ENCODE results near the gene FAM222B. TPM values are rescaled to one million over a fixed set of nuclear protein-coding genes. Genes with fewer than 3 reads are reported as not detected.

Gene FAM222B
- total and polyA plus RNA-seq, 2 donors (not counting 1 experiment from before 2014, with no cell fraction given): 10.8 to 23.1 TPM

DNA sequence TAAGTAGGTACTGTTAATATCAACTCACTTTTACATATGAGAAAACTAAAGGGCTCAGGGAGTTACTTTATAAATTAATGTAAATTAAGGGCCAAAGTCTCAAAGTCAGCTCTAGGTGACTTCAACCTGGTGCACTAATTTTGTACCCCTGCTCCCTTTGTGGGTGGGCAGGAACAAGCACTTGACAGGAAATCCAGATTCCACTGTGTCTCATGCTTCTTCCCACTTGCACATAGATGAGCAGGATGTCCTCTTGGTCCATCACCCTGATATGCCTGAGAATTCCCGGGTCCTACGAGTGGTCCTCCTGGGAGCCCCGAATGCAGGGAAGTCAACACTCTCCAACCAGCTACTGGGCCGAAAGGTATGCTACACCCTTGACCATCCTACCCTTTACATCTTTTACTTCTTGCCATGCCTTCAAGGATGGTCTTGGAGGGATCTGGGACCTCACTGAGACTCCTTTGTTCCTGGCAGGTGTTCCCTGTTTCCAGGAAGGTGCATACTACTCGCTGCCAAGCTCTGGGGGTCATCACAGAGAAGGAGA, 13.5 kb upstream of the FAM222B start:
- Histone ChIP-seq H3K27ac (ENCODE audit: low read length in 2 of 2) (no peak overlapping the region), H3K9me3 (ENCODE audit: control extremely low read depth in 1 of 3, control insufficient read depth in 2 of 3, insufficient read depth in 1 of 3, low read length in 2 of 3) (no peaks in the 10 kb centered on the region), H2AFZ (ENCODE audit: insufficient read depth, low read depth, low read length, poor library complexity, severe bottlenecking) (no peak overlapping the region), H3K9ac (ENCODE audit: low read length) (no peak overlapping the region), H3K79me2 (ENCODE audit: control insufficient read depth, insufficient read depth, low read length) (peaks cover 14% of the 10 kb centered on the region), H3K4me3 (ENCODE audit: control extremely low read depth in 1 of 5, extremely low read depth in 1 of 5, insufficient read depth in 1 of 5, low read depth in 2 of 5, low read length in 4 of 5) (no peak overlapping the region), H3K4me2 (replicated peaks; ENCODE audit: low read depth, low read length, poor library complexity, severe bottlenecking) (no peak overlapping the region), H3K27me3 (replicated peaks in 1 of 4; ENCODE audit: control extremely low read depth in 1 of 4, control insufficient read depth in 3 of 4, insufficient read depth in 4 of 4, low read length in 3 of 4) (no peaks in the 10 kb centered on the region), H3K36me3 (replicated peaks in 1 of 2; ENCODE audit: control extremely low read depth in 1 of 2, control insufficient read depth in 1 of 2, extremely low read depth in 1 of 2, insufficient read depth in 2 of 2, low read length in 1 of 2) (peaks cover 0 to 27% of the 10 kb centered on the region in 2 experiments), H4K20me1 (ENCODE audit: control insufficient read depth, insufficient read depth, low read length, poor library complexity, severe bottlenecking) (no peaks in the 10 kb centered on the region), H3K4me1 (ENCODE audit: control insufficient read depth in 2 of 2, insufficient read depth in 2 of 2, low read length in 2 of 2) (peaks cover 10 to 16% of the 10 kb centered on the region in 2 donors)
- ChIA-PET POLR2A (interaction anchor here (0.6 to 0.7 kb wide), 3 partner anchors 112 to 147 kb away, joined by 3 to 5 read pairs (median 3); no protein-coding TSS in a partner anchor), CTCF (interaction anchor here (0.7 to 1.1 kb wide), 5 partner anchors 9 to 106 kb away, joined by 3 to 4 read pairs (median 3); no protein-coding TSS in a partner anchor)
- peak overlapping the region; percentile 96 for H3K4me3 Mint-ChIP-seq
- peaks cover 17% of the 10 kb centered on the region for H3K4me1 Mint-ChIP-seq
- H3K9me3 Mint-ChIP-seq (ENCODE audit: insufficient read depth): no peaks in the 10 kb centered on the region
- WGBS (ENCODE audit: insufficient coverage): 100% methylated on average over 5 of the region's 5 CpGs
- H3K27me3 Mint-ChIP-seq: no peaks in the 10 kb centered on the region
- intact Hi-C loops (cut with micrococcal nuclease): no loop called here
- no peak overlapping the region for H3K27ac Mint-ChIP-seq
- ATAC-seq (ENCODE audit: low read depth) (no peak), DNase-seq (no peak)
- TF ChIP-seq, protein P1, sequence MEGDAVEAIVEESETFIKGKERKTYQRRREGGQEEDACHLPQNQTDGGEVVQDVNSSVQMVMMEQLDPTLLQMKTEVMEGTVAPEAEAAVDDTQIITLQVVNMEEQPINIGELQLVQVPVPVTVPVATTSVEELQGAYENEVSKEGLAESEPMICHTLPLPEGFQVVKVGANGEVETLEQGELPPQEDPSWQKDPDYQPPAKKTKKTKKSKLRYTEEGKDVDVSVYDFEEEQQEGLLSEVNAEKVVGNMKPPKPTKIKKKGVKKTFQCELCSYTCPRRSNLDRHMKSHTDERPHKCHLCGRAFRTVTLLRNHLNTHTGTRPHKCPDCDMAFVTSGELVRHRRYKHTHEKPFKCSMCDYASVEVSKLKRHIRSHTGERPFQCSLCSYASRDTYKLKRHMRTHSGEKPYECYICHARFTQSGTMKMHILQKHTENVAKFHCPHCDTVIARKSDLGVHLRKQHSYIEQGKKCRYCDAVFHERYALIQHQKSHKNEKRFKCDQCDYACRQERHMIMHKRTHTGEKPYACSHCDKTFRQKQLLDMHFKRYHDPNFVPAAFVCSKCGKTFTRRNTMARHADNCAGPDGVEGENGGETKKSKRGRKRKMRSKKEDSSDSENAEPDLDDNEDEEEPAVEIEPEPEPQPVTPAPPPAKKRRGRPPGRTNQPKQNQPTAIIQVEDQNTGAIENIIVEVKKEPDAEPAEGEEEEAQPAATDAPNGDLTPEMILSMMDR (IDR thresholded peaks at IDR 0.05): no peak
- TF ChIP-seq EZH2 (IDR thresholded peaks at IDR 0.05; ENCODE audit: borderline replicate concordance, insufficient read depth, low read depth, low read length, poor library complexity, severe bottlenecking): no peak

DNA sequence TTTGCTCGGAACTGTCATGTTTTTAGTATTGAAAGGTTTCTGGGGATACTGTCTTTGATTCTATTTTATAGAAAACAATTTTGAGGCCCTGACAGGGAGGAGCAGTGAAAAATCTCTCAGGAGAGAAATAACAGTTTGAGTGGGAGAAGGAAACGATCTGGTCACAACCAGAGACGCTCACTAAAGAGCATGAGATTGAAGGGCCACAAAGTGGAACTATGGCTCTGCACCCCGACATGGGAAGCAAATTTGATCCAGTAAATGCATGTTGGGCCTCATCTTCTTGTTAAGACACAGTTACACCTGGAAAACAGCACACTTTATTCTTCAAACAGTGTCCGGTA, 12.7 kb upstream of the FAM222B start:
- POLR2A ChIA-PET: interaction anchor here (0.7 to 1.2 kb wide), 3 partner anchors 13 to 42 kb away, joined by 3 to 6 read pairs (median 4); partner anchors contain the start of genes FAM222B and FLOT2
- DNase-seq: no peak

More for the DNA sequence above, 12.7 kb upstream of the FAM222B start:
- peak overlapping the region; percentile 59 to 75 for H3K27ac ChIP-seq (ENCODE audit: low read length in 2 of 2)
- H3K4me1 ChIP-seq (ENCODE audit: control insufficient read depth in 2 of 2, insufficient read depth in 2 of 2, low read length in 2 of 2): peaks cover 10 to 16% of the 10 kb centered on the region in 2 donors
- no peaks in the 10 kb centered on the region for H3K27me3 Mint-ChIP-seq
- peak overlapping the region; percentile 97 for H3K4me2 ChIP-seq (replicated peaks; ENCODE audit: low read depth, low read length, poor library complexity, severe bottlenecking)
- 13% methylated on average over 3 of the region's 5 CpGs for WGBS (ENCODE audit: insufficient coverage)
- H3K36me3 ChIP-seq (replicated peaks in 1 of 2; ENCODE audit: control extremely low read depth in 1 of 2, control insufficient read depth in 1 of 2, extremely low read depth in 1 of 2, insufficient read depth in 2 of 2, low read length in 1 of 2): peaks cover 0 to 22% of the 10 kb centered on the region in 2 experiments
- intact Hi-C loops (cut with micrococcal nuclease): loop anchor here (2.0 kb wide), 1 partner anchor 137 kb away; the partner anchor contains the start of gene RPL23A
- no peak for TF ChIP-seq EZH2 (IDR thresholded peaks at IDR 0.05; ENCODE audit: borderline replicate concordance, insufficient read depth, low read depth, low read length, poor library complexity, severe bottlenecking)
- TF ChIP-seq, protein P1 (IDR thresholded peaks at IDR 0.05): no peak
- H3K4me3 ChIP-seq (ENCODE audit: control extremely low read depth in 1 of 5, extremely low read depth in 1 of 5, insufficient read depth in 1 of 5, low read depth in 2 of 5, low read length in 4 of 5): peak overlapping the region; percentile 61 to 93 (median 82)
- no peaks in the 10 kb centered on the region for H4K20me1 ChIP-seq (ENCODE audit: control insufficient read depth, insufficient read depth, low read length, poor library complexity, severe bottlenecking)
- peak overlapping the region; percentile 90 for H3K27ac Mint-ChIP-seq
- peak overlapping the region; percentile 76 for H3K9ac ChIP-seq (ENCODE audit: low read length)
- H3K9me3 Mint-ChIP-seq (ENCODE audit: insufficient read depth): no peaks in the 10 kb centered on the region
- H3K4me3 Mint-ChIP-seq: peak overlapping the region; percentile 96
- H3K4me1 Mint-ChIP-seq: peaks cover 17% of the 10 kb centered on the region
- H3K9me3 ChIP-seq (ENCODE audit: control extremely low read depth in 1 of 3, control insufficient read depth in 2 of 3, insufficient read depth in 1 of 3, low read length in 2 of 3): no peaks in the 10 kb centered on the region
- H3K79me2 ChIP-seq (ENCODE audit: control insufficient read depth, insufficient read depth, low read length): peaks cover 14% of the 10 kb centered on the region
- no peak for ATAC-seq (ENCODE audit: low read depth)
- CTCF ChIA-PET: interaction anchor here (0.9 to 1.1 kb wide), 5 partner anchors 10 to 92 kb away, joined by 3 to 4 read pairs (median 3); no protein-coding TSS in a partner anchor
- H3K27me3 ChIP-seq (replicated peaks in 1 of 4; ENCODE audit: control extremely low read depth in 1 of 4, control insufficient read depth in 3 of 4, insufficient read depth in 4 of 4, low read length in 3 of 4): no peaks in the 10 kb centered on the region
- H2AFZ ChIP-seq (ENCODE audit: insufficient read depth, low read depth, low read length, poor library complexity, severe bottlenecking): peak overlapping the region; percentile 98
